DMS53 (cell line): ENCODE data around the gene ARHGAP44.
"Not testable (repeated sequence)": the region's sequence is repeated elsewhere in the genome, so short reads cannot be mapped to it uniquely, and the experiment has no call there.

Source experiments
- DNase-seq: peaks from one replicate; lab custom pipeline; 2025; lab: John Stamatoyannopoulos, UW

Gene ARHGAP44

DNA sequence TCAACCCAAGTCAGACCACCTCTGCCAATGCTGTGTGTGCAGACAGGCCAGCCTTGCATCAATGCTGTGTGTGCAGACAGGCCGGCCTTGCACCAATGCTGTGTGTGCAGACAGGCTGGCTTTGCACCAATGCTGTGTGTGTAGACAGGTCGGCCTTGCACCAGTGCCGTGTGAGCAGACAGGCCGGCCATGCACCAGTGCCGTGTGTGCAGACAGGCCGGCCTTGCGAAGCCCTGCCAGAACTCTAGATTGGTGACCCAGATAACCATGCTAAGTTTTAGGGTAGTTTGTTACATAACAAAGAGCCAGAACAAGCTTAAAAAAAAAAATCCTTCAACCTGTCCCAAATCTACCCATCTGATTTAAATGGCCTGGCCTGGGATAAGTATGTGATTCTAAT is 174.2 kb downstream of the ARHGAP44 start:
- DNase-seq: no peak

DNA sequence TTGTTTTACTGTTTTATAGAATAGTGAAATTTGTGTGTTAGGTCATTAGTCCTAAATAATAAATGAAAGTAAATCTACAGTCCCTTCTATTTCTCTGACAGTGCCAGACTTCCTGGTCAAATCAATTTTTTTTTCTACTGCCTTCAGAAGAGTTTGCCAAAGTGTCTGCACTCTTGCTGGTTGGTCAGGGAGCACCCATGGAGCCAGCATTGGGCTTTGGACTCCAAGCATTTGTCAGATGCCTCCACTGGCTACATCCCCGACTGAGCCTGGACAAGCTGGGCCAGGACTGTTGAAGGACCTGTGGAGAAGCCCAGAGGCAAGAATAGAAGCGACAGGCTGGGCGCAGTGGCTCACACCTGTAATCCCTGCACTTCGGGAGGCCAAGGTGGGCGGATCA is 174.9 kb downstream of the ARHGAP44 start:
- DNase-seq: no peak

DNA sequence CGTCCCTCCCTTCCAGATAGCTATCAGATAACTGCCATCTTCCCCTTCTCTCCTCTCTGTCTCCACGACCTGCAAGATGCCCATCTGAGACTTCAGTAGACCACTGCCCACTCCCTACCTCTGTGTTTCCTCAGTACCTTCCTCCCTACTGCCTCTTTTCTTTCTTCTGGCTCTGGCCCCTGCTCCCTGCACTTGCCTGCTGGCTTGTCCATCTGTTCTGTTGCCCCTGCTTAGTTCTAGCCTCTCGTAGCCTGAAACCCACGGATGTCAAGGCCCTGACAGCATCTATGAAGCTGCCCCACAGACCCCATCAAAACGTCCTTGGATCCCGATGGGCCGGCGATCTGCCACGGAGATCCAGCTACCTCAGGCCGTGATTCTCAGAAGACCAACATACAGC is 175.5 kb downstream of the ARHGAP44 start:
- DNase-seq: no peak

DNA sequence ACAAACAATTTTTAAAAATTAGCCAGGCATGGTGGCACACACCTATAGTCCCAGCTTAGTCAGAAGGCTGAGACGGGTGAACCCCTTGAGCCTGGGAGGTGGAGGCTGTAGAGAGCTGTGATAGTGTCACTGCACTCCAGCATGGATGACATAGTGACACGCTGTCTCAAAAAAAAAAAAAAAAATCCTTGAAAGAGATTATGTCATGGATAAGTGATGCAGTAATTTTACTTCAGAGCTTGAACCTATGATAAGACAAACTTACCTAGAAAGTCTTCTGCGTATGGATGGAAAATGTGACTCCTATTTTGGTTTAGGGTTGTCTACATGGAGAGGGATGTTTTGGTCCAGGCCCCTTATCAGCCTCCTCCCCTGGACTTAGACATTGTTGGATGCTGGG is 176.7 kb downstream of the ARHGAP44 start:
- no peak for DNase-seq

DNA sequence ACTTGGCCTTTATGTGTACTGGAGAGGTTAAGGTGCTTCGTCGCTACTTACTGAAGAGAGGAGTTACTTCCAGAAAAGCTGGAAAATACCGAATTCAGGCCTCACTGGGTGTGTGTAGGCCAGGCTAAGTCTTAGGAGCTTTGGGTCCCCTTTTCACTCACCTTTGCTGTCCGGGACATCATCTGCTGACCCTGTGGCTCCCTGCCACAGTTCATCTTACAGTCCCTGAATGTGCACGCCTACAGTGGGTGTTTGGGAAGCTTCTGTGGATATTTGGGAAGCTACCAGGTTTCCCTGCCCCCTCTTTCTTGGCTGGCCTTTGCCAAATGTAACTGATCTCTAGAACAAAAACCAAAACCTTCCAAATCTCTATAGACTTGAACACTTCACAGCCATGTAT is 177.1 kb downstream of the ARHGAP44 start:
- no peak for DNase-seq

DNA sequence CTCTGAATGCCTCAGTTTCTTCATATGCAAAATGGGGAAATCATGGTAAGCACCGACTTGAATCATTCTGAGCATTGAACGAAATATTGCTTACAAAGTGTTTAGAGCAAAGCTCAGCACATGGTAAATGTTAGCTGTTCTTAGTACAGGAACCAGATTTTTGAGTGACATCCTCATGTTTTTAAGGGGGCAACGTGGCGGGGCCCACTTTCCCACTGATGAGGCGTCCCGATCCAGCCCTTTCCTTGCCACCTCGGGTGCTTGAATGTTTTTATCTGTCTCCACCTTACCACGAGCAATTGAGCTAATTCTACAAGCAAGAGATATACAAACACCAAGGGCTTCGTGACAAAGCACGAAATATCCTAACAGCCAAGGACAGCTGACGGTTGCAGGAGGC is 178.7 kb downstream of the ARHGAP44 start:
- DNase-seq: no peak

DNA sequence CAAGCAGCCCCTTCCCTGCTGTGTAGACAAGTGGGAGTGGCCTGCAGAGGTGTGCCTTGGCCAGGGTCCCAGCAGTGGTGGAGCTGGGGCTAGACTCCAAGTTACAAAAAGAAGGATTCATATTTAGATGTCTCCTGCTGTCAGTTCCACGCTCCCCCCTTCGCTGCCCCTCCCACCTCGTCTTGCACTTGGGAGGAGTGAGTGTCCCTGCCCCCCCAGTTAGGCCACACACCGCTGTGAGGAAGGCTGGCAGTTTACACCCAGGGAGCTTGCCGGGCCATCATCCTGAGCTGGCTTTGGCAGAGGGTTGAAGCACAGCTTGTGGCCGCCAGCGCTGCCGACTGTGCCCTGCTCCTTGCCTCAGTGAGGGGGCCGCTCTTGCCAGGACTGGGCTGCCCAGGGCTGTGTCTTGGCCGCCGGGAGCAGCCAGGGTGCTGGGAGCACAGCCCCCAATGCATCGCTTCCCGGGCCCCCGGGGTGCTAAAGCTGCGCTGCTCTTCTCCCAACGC is 184.3 kb downstream of the ARHGAP44 start:
- no peak for DNase-seq

DNA sequence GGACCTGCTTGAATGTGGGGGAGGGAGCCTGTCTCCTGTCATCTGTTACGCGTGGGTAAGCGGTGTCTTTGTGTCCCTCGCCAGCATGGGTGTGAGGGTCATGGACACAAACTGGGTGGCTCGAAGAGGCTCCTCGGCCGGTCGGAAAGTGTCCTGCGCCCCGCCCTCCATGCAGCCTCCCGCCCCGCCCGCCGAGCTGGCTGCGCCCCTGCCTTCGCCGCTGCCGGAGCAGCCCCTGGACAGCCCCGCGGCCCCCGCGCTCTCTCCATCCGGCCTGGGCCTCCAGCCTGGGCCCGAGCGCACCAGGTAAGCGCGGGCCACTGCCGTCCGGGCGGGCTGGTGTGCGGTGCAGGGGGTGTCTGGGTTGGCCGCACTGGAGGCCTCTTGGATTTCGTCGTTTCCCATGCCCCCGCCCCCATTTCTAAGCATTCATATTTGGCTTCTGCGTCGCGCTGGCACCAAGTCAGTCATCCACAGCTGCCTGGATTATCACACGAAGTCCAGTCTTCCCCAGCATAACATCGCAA is 184.8 kb downstream of the ARHGAP44 start:
- DNase-seq: no peak

DNA sequence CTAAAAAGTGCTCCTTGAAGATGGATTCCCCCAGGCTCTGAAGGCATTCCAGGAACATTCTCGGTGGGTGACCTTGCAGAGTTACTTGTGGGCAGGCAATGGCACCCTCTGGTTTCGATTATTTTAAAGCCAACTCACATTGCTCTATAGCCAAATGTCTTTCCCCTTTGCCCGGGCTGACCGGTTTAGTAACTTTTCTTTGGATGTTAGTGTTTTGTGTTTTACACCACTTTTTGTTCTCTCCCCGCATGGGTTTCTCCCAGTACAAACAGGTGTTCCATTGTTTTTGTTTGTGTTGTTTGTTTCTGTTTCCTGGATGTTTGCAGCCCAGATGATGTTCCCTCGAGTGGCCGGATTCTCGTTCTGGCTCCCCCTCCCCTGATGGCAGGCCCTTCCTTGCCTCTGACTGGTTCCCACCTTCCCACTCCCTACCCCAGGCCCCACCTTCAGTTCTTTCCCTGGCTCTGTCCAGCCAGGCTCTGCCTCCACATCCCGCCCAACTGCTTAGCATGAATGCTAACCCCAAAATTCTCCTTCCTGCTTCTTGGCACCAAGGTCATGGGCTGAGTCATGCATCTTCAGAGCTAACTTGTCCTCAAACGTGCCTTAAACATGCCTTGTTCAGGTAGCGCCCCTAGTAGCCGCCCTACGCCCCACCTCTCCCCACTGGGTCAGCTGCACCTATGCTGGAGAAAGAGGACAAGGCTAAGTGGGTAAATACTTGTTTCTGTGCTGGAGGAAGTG is 187.9 kb downstream of the ARHGAP44 start:
- DNase-seq: no peak

DNA sequence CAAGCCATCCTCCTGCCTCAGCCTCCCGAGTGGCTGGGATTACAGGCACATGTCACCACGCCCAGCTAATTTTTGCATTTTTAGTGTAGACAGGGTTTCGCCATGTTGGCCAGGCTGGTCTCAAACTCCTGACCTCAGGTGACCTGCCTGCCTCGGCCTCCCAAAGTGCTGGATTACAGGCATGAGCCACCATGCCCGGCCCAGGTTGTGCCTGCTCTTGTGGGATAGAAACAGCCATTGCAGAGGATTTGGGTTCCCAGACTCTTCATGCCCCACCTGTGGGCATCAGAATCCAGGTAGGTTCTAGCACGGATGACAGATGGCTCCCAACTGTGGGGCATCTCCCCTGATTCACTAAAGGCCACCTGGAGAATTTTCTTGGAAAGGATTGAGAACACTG is 189.5 kb downstream of the ARHGAP44 start:
- not testable (repeated sequence) for DNase-seq

DNA sequence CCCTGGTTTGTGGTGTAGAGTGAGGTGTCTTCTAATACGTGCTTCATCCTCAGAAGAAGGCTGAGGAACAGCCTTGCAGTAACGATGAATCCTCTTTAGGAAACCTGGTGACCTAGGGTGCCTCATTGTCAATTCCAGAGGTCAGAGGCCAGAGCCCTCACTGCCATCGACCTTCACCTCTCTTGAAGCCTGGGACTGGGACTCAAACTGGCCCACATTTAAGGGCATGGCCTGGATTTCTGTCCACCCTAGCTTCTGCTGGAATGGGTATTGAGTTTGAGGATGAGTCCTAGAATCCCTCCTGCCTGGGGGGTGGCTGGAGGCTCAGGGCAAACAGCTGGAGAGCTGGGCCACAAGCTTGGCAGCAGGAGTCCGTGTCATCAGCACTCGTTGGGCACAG is 189.9 kb downstream of the ARHGAP44 start:
- DNase-seq: no peak

DNA sequence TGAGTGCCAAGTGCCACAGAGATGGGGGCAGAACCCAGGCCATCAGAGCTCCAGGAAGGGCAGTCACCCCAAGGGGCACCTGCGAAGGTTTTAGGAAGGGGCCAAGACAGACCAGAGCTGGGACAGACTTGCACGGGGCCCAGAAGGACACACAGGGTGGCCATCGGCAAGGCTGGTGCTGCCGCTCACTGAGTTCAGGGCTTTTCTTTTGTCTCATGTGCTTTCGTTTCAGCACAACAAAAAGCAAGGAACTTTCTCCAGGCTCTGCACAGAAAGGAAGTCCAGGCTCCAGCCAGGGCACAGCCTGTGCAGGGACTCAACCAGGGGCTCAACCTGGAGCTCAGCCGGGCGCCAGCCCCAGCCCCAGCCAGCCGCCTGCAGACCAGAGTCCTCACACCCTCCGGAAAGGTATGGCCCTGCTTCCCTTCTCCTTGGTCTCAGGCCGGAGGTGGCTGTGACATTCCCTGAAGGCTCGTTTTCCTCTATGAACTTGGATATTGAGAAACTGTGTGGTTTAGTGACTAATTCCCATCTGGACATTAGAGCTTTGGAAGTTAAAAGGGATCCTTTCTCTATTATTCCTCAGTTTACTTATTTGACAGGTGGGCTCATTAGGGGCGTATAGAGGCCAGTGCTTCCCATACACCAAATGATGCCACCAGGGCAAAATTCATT is 190.7 kb downstream of the ARHGAP44 start:
- no peak for DNase-seq

DNA sequence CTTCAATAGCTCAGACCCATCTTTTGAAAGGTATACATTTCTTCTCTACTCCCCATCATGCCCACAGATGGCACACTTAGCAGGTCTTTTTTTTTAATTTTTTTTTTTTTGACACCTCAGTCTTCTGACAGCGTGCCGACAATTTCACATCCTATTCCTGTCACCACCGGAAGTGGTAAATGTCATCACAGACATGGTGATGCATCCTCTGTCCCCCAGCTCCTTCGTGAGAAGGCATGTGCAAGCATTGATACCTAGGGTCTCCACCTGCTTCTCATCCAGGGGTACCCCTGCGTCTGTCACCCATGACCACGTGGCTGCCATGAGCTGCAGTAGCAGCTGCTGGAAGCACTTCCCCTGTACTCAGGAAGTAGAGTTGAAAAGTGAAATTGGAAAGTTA is 192.9 kb downstream of the ARHGAP44 start:
- no peak for DNase-seq

DNA sequence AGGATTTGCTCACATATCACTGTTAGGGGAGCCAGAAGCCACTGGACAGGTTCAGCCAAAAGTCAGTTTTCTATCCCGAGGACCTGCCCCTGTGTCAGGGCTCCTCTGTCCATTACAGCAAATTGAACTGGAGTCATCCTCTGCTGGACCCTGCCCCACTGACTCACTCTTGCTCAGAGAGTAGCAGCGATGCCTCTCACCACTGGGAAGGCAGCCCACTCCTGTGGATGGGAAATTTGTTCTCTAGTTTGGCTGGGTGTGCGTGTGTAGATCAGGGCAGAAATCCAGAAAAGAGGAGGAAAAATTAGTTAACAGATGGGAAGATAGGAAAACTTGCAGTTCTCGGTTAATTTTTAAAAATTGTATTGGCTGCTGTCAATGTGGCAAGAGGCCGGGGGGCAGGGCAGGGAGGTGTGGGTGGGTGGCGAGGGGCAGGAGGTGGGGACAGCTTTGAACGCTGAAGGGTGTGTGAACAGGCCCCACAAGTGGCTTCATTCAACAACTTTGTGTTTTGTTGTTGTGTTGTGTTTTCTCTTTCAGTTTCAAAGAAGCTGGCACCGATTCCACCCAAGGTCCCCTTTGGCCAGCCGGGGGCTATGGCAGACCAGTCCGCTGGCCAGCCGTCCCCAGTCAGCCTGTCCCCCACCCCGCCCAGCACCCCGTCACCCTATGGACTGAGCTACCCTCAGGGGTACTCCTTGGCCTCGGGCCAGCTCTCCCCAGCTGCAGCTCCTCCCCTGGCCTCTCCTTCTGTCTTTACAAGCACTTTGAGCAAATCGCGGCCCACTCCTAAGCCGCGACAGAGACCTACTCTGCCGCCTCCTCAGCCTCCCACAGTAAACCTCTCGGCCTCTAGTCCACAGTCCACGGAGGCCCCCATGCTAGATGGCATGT is 194.9 kb downstream of the ARHGAP44 start:
- no peak for DNase-seq

DNA sequence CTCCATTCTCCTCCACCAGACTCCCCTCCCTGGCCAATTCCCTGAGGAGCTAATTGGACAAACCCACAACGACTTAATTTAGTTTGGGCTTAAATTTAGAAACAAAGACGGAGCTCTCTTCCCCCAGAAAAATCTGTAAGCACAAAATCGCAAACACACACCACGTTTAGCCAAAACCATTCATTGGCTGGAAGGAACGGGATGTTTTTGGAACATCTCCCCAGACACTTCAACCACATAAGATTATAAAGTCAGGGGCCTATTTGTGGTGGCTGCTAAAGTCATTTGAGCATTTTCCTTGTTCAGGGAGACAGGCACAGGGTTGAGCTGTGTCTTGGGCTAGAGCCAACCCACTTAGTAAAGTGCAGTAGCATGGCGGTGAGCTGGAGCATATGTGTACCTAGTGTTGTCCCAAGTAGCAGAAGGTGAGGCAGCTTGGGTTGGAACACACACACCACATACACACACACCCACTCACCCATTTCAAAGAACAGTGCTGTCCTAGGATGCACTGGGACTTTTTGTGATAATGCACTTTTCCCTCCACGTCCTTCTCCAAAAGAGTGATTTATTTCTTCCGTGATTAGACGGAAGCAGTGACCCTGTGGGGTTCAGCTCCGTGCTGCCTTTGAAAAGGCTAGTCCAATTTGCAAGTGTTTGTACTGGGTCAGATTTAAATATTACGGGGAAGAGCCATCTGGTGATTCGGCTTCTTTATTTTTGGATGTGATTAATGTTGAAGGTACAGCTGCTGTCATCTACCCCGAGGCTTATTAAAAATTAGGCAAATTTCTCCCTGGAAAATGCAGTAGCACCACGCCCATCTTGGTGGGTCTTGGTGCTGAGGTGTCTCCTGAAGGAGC is 196.4 kb downstream of the ARHGAP44 start:
- no peak for DNase-seq

DNA sequence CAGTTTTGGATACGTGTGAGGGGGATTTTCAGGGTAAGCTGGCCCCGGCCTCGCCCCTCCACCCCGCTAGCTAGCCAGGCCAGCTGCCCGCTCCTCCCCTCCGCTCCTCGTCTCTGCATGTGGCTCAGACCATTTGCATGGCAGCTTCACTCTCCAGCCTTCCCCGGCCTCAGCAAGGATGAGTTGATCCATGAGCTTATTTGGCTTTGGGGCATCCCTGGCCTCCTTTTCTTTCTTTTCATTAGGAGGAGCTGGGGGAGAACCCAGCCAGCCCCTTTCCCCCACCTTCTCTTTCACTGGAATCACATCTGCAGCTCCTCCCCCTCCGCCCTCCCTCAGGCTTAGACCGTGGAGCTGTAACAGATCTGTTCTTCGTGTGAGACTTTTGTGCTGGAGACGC is 197.8 kb downstream of the ARHGAP44 start:
- DNase-seq: no peak

DNA sequence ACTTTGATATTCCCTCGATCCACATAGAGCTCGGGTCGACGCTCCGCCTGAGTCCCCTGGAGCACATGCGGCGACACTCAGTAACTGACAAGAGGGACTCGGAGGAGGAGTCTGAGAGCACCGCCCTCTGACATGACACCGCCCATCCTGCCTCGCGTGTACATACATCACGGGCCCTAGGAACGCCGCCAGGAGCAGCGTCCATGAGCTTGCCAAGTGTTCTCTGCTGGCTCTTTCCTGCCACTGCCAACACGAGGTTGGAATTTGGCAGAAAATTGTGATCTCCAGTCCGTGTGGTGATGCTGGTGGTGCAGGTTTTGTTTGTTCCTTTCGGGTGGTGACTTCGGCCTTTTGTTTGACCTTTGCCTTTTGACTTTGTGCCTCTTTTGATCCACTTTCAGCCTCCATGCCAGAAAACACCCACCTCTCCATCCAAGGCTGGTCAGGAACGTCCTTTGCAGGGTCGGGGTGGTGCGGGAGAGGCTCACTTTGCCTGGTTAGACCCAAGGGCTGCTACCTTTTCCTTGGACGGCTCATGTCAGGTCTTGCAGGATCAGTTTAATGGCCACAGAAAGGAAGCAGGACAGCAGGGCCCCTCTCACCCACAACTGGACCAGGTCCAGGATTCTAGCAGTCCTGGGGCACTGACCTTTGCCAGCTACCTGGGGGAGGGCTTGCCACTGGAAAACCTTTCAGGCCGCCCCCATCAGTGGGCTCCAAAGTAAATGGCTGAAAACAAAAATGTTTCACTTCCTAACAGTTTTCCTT is 200.9 kb downstream of the ARHGAP44 start:
- peak; percentile 40 for DNase-seq

DNA sequence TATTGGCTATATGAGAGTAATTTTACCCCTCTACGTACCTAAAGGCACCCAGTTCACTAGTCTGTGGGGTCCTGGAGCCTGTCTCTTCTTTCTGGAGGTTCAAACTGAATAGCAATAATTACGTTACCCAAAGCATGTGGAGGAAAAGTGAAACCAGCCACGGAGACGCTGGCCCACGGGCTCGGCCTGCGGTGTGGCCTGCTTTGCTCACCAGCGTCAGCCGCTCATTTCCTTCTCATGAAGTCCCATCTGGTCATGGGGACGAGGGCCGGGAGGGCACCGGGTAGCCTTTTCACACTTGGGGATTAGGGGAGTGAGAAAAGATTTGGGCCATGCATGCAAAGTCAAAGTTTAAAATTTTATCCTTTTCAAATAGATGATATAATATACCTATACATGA is 201.6 kb downstream of the ARHGAP44 start:
- DNase-seq: no peak

DNA sequence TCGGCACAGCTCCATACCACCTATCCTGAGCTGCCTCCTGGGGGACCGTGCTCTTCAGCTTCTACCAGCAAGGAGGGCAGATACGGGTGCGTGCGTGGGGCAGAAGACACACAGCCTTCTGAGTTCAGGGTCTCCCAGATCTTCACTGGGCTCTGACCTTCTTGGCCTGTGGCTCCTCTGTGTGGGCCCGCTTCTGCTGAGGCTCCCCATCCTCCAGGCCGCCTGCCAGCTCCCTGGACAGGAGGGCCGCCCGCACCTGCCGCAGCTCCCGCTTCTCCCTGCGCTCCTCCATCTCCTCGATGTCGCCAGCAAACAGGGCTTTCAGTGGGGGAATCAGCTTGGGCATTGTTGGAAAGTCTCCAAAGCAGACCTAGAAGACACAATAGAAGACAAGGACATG is 203.4 kb downstream of the ARHGAP44 start:
- no peak for DNase-seq

DNA sequence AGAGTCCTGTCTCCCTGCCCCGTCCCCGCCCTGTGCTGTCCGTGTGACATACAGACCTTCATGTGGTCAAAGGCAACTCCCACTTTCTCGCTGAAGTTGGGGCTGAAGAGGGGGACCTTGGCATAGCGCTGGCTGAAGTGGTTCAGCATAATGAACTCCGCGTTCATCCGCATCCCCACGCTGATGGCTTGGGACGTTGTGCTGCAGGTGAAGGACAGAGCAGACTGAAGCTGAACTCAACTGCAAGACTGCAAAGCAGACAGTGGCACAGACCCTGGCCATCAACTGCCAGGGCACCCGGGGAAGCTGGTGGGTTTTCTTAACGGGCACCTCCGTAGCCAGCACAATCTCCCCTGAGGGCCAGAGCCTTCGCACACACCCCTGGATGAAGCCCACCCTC is 204.3 kb downstream of the ARHGAP44 start:
- DNase-seq: no peak
